HG03196 (cell line): Measurements from ENCODE around the gene CCND2.

Experiments used
- ATAC-seq: cut with Tn5 transposase; IDR thresholded peaks from one replicate; pipeline ENCODE4 v1.9.1; 2021; ENCODE audit not compliant: unreplicated experiment

The CCND2 gene

DNA sequence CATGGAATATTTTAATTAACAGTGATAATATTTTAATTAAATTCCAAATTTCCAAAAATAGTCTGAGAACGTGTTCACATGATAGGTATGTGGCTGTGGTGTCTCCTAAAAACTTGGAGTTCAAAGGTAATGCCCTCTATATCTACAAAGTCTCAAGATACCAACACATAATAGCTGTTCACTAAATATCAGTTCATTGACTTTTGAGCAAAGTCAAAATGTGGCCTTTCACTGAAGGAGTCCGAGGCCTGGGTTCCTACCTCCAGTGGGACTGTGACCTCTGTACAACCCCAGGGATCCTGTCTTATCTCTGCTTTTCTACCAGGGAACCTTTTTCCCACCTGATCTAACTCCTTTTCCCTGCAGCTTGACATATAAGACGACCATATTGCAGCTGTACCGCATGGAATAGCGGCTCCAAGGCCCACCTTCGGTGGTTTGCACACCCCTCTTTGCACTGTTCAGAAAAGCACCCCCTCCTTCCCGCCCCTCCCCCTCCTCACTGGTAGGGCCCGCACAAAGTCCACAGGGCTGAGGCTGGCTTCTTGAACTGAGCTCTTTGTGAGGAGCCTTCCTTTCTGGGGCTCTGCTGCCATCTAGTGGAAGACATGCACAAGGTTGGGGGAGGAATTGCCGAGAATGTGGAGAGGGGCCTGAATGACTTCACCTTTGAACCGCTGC is 3.1 kb downstream of the CCND2 start:
- peak; percentile 30 for ATAC-seq

DNA sequence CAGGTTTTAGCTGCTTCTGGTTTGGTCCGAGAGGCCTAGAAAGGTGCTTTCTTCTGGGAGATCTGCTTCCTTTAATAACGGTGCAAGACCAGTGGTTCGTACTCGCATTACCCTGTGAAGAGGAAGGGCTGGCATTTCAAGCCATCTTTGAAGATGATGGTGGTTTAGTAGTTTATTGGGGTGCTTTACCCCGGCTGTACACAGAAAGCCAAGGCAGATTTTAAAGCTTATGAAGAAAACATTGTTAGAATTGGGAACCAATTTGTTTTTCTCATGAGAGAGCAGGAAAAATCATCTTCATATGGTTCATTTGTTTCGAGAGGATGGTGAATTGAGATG is 3.6 kb downstream of the CCND2 start:
- ATAC-seq: no peak

DNA sequence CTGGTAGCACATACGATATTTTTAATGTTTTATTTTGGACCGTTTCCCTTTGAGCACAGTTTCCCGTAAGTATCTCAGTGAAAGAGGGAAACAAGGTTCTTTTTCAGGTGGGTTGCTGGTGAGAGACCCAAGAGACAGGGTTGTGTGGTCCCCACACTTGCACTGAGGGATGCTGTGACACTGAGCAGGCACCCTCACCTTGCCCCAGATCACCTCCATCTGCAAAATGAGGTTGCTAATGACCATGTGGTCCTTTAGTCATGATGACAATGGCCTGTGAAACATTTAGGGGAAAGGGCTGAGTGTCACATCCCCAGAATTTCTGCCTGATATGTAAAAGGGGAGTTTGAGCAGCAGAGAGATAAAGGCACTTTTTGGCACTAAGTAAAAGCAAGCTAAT is 4.3 kb downstream of the CCND2 start:
- ATAC-seq: no peak

DNA sequence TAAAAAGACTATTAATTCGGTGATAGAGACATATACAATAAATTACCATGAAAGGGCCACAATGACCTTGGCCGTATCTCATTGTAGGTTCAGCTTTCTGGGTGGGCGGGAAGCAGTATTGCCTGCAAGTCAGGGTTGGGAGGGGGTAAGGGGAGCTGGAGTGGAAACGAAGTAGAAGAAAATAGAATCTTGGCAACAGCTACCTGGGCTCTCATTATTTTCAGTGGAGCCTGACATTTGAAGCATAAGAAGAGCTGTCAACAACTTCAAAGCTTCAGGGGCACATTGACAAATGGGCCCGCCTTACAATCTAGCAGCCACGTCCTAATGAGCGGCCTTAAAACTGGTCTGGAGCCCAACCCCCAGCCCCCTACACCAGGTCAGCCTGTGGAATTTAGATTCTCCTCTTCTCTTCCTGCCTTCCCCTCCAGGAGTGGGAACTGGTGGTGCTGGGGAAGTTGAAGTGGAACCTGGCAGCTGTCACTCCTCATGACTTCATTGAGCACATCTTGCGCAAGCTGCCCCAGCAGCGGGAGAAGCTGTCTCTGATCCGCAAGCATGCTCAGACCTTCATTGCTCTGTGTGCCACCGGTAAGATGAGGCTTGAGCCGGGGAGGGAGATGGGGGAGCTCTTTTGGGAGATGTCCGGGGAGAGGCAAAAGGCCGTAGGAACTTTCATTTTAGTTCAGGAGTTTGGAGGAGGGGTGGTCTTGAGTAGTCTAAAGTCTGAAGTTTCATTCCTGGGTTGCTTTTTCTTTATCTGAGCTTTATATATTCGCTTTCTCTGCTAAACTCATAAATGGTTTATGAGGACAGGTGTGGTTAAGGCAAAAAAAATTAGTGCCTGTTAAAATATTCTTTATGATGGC is 5.0 kb downstream of the CCND2 start:
- ATAC-seq: no peak

DNA sequence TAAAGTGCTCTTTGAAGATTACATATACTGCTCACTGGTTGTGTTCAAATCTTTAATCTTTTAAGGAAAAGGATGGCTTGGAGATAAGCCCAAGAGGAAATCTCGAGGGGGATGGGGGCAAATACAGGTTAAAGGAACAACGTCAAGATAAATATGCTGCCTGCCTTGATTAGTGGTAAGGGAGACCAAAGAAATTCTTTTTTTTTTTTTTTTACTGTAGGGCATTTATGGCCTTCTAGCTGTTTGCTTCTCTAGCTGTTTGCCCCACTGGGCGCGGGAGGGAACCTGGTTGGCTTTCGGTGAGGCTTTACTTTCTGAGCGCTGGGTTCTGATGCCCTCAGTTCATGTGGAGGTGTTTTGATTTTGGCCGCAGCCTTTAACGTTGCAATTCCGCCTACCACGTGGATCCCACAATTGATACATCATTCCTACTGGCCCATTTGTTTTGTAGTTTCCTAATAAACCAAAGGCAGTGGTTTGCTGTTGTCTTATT is 5.7 kb downstream of the CCND2 start:
- no peak for ATAC-seq

DNA sequence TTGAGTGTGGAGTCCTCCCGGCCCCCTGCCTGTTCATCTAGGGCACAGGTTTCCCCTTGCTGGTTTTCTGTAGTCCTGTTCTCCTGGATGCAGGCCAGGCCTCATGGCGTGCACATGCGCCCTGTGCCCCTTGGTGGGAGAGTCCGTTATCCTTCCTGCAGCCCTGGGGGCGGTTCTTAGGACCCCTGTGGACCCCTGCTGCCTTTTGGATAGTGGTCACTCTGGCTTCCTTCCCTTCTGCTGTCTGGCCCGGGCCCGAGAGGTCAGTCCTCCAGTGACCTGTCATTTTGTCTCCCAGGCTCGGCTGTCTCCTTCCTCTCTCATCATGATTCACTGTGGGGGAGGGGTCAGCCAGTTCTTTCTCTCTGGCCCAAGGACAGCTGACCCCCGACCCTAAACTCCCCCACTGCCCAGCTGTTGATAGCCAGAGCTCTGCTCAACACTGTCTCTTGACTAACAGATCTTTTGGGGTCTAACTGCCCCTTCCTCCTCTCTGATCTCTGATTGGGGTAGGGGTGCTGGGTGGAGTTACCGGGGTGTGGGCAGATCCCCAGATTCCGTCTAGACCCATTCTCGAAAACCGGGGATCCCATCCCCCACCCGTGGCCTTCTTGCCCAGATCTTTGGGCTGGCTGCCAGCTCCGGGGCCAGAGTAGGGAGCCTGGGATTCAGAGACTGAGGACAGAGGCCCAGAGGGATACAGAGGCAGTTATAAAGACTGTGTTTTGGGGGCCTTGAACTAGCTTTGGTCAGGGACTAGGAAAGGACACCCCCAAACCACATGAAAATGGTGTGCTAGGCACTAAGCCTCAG is 7.0 kb downstream of the CCND2 start:
- ATAC-seq: no peak

DNA sequence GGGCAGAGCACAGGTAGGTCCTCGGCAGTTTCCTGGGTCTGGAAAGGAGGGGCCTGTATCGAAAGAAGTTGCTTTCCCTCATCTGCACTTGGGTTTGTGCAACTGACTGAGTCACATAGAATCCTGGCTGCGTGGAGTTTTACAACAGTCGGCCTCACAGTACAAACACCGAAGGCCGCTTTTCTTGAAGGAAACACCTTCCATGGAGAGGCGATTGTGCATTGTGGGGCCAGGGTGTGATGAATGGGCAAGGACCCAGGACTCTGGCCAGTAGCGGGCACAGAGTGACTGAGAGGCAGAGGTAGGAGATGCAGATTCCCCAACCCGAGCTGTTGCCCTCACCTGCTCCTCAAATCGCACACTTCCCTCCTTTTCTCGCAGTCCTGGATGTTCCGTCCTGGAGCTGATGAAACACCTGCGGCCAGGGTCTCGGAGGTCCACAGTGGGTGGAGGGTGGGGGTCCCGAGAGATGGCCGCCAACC is 7.7 kb downstream of the CCND2 start:
- no peak for ATAC-seq

DNA sequence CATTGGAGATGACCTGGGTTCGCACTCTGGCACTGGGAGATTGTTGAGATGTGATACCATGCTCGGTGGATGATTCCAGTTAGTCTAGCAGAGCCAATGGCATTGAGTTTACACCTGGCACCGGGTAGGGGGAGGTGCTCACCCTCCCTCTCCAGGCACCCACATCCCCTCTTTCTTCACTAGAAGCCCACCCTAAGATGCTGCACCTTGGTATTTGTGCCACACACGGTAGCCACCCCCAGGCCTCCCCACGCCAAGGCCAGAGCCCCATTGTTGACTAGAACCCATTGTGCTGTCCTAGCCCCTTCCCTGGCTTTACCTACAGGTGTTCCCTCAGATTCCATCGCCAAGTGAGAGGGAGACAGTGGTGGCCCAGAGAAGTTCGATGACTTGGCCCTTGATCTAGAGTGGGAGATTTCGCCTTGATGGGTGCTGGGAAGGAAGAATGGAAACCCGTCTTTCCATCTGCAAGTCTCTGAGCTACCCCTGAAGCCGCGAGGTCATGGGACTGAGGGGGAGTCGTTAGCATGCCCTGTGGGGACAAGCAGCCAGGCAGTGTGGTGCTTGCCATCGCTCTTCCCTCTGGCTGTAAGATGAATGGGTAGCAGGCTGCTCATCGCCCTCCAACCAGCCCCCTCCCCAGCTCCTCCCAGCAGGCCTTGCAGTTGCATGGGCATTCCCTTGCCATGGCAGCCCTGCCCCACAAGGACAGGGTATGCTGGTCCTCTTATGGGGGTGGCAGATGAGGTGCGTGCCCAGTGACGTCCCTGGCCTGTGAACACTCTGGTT is 8.7 kb downstream of the CCND2 start:
- no peak for ATAC-seq

DNA sequence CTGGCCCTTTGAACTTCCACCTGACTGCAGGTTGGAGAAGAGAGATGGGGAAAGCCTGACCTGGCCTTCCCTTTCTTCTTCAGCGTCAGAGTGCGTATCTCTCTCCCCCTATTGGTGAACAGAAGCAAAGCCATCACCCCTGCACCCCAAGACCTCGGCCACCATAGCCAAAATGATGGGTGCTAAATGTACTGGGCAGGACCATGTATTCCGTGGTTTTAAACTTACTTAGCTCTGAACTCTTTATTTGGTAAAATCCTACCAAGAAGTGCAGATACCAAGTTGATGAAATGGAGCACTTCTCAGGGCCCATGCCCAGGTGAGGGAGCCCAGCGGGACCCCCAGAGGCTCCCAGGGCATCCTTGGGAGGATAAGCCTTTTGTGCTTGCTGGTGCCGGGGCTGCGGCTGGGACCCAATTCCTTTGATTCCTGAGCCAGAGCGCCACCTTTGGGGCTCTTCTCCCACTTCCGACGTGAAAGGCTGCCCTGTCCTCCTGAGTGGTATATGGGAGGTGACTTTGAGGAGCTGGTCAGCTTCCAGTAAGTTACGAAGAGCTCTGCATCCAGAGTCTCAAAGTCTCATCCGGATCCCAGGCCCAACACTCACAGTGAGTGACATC is 9.4 kb downstream of the CCND2 start:
- no peak for ATAC-seq

DNA sequence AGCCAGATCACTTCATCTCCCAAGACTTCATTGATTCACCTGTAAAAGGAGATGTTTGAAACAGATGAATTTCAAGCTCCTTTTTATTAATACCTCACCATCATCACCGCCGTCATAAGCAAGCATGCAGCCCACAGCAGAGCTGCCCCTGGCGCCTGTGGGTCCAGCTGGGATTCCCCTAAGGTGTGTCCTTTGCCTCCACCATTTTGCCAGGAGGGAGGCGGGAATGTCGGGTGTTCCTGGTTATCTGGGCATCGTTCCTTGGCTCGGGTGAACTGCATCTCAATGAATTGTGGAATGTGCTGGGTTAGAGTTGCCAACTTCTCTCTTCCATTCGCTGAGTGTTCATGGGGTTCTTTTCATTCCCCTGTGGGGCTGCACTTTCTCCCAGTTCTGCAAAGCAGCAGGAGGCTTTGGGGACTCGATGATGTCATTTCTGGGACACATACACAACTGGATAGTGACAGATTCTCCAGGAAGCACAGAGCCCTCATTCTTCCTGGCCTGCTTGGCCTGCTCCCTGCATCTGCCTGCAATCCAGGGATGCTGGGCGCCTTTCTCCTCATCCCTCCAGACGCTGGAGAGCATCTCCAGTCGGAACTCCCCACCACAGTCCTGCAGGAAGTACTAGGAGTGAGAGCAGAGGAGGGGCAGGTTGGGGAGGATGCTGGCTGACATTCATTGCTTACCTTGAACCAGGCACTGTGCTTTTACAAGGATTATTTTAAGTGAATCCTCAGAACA is 10.1 kb downstream of the CCND2 start:
- ATAC-seq: no peak

DNA sequence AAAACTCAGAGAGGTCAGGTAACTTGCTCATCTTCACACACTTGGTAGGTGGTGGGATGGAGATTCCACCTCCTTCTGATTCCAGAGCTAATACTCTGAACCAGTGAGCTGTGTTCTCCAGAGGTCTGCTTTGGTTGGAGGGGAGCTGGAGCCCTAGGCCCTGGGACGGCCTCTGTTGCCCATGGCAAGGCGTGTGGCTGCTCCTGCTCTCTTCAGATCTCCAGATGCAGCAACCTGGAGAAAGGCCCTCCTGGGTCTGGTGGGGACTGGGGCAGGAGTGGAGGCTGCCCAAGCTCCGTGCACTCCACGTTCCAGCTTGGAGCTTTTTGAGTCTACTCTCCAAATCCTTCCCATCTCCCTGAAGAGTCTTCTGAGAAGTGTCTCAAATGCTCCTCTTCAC is 10.7 kb downstream of the CCND2 start:
- ATAC-seq: no peak

DNA sequence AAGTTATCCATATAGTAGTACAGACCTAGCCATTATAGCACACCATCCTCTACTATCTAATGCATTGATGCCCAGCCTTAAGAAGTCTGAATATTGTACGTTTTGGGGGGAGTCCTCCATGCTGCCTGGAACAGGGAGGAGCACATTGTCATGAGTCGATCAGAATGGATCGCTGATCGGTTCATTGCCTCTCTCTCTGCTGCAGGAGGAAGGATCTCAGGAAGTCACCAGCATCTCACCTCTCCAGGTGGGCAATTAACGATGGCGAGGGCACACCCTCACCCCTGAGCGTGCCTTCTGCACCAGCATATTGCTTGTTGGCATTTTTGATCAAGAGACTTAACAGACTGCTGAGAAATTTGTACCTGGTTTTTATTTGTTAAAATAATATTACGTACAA is 11.5 kb downstream of the CCND2 start:
- no peak for ATAC-seq

DNA sequence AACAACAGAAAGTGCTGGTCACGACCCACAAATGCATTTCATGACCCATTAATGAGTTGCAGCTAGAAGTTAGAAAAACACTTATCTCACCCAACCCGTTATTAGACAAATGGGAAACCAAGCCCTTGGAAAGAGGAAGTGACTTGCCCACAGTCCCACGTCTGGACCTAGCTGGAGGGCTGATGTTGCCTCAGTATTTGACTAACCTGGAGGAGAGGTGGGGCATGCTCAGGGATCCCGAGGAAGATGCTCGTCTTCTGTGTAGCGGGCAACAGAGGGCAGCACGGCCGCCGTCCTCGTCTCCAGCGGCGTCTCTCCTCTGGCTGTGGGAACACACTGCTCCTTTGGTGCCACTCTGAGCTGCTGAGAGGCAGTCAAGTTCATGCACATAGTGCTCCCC is 12.7 kb downstream of the CCND2 start:
- no peak for ATAC-seq

DNA sequence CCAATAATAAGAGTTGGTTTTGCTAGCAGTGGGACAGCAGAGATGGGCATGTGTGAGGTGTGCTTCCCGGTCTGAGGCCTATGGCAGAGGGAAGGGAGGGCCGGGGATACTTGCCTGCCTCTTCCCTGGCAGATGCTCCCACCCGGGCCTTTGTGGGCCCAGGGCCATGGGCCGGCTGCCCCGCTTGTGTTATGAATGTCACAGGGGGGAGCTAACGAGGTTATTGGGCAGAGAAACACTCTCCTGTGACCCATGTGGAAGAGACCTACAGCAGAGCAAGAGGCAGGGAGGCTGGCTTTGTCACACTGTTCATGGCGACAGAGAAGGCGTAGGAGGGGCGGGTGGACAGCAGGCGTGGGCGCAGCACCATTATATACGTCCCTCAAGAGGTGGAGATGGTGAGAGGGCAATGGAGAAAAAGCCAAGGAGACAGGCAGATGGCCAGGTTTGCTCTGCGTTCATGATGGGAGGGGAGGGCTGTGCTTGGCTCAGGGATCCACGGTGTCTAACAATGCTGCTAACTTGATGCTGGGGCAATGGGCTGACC is 13.3 kb downstream of the CCND2 start:
- no peak for ATAC-seq

DNA sequence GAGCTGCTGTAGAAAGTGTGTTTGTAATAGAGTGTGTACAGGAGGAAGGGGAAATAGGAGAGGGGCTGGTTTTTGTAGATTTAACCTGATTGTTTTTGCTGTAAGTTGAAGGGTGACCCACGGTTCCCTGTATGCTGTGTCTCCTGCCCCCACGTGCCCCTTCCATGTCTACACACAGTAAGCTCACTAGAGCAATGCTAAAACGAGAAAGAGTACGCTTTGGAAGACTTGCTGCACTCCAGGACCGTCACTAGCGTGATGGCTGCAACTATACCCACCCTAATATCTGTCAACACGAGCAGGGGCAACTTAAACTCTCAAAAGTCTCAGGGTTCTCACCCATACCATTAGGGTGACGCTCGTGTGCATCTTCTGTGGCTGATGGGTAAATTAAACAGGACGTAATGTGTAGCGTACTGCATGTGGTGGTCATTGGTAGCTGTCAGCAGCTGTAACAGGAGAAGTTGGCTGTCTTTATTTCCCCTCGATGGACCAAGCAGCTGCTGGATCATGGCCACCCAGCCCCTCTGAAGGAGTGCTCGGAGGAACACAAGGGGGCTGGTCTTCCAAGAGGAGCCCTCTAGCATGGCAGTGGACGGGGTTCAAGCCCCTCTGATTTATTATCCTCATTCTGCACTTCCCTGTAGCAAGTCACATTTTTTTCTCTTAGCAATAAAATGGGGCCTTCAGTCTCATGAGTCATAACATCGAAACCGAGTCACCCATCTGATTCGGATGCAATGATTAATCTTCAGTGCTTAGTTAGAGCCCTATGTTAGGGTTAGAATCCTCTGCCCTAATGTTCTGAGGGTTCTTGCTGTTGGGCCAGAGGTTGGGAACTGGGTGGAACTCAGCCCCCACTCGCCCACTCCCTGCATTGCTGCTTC is 14.0 kb downstream of the CCND2 start:
- ATAC-seq: no peak

DNA sequence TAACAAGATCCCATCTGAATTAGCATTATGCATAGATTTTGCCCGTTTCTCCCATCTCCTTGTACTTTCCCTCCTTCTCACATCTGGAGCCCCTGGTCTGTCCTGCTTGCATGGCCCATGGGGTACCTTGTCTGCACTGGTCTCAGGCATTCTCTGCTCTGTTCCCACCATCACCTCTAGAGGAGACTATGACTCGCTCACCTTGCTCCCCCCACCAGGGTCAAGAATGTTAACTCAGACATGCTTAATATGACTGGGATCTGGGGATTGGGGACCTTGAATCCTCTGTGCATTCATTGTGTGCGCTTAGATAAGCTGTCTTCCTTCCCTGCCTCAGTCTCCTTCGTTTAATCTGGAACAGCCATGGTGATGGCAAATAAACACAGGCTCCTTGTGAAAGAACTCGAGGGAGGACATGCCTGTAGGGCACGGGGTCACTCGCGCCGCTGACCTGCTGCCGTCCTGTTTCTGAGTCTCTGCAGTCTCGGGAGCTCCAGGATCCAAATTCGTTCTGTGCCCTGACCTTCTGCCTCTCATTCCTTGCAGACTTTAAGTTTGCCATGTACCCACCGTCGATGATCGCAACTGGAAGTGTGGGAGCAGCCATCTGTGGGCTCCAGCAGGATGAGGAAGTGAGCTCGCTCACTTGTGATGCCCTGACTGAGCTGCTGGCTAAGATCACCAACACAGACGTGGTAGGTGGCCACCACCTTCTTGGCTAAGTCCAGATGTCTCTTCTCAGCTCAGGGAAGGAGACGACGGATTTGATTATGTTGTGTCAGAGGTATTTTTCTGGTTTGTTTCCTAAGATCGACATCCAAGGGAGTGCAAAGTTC is 15.0 kb downstream of the CCND2 start:
- no peak for ATAC-seq

DNA sequence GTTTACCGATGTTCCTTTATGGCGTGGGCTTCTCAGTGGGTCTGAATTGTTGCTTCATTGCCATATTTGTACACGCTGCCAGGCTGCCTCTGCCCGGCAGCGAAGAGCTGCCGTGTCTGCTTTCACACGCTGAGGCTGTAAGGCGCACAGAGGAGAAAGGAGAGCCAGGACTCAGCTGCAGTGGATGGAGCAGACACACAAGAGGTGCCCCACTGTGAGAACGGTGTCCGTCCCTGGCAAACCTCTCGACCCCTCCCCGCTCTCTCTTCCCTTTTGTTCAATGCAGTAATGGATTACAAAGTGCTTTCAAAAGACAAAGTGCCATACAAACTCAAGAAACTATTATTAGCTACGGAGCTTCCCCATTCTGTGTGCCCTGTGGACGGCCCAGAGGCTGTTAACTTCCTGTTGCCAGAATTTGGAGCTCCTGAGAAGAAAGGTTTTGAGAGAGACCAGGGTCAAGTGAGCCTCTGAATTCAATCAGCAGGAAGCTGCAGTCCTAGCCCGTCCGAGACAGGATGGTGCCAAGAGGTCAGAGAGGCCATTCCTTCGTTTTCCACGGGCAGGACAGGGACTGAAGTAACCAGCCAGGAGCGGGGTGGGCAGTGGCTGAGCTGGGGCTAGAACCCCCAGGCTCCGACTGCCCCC is 15.8 kb downstream of the CCND2 start:
- ATAC-seq: no peak
